ENCODE measurements around the gene ARMH1.

Gene ARMH1

GRCh38 chr1:44675186-44675585, 672 bp downstream of the ARMH1 start:
- H3K9me3 Mint-ChIP-seq, result no peaks in the 10 kb centered on the region
- no peaks in the 10 kb centered on the region for H3K27me3 Mint-ChIP-seq
- peaks cover 17% of the 10 kb centered on the region for H3K4me1 Mint-ChIP-seq
- no peaks in the 10 kb centered on the region for H3K36me3 Mint-ChIP-seq
- H3K27ac Mint-ChIP-seq, result no peak overlapping the region
- peak overlapping the region; percentile 86 for H3K4me3 Mint-ChIP-seq

DNA sequence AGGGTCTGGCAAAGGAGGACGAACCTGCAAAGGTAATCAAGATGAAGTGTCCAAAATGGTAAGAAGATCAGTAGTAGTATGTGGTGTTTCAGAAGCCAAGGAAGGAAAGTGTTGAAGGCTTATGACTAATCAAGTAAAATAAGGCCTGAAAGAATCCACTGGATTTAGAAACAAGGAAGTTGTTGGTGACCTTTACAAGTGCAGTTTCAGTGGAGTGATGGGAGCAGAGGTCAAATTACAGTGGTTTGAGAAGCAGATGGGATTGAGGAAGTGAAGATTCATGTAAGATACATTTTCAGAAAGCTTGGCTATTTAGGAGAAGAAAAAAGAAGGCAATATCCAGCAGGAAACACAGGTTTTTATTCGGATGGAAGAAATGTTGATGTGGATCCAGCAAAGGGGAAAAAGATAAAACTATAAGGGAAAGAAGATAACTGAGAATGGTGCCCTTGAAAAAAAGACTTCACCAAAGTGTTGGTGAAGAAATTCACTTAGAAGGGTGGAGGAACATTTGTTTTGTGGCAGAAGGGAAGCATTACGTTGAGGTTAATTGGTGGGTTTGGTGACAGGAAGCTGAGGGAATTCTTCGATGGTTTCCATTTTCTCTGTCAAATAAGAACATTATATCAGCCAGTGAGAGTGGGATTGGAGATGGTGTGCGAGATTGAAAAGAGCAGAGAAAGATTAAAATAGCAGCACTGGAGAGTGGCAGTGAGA, 2.1 kb downstream of the ARMH1 start:
- Mint-ChIP-seq H3K36me3 (no peaks in the 10 kb centered on the region), H3K4me3 (no peak overlapping the region), H3K9me3 (no peaks in the 10 kb centered on the region), H3K27ac (no peak overlapping the region), H3K27me3 (no peaks in the 10 kb centered on the region), H3K4me1 (peaks cover 17% of the 10 kb centered on the region)

- peaks cover 12% of the 10 kb centered on the region for H3K4me1 Mint-ChIP-seq
- H3K27me3 Mint-ChIP-seq, result no peaks in the 10 kb centered on the region
- no peaks in the 10 kb centered on the region for H3K9me3 Mint-ChIP-seq
- H3K4me3 Mint-ChIP-seq, result no peak overlapping the region
- no peak overlapping the region for H3K27ac Mint-ChIP-seq
- H3K36me3 Mint-ChIP-seq, result no peaks in the 10 kb centered on the region
These were observed 2.8 kb downstream of the ARMH1 start for GRCh38 chr1:44677201-44677766.

DNA sequence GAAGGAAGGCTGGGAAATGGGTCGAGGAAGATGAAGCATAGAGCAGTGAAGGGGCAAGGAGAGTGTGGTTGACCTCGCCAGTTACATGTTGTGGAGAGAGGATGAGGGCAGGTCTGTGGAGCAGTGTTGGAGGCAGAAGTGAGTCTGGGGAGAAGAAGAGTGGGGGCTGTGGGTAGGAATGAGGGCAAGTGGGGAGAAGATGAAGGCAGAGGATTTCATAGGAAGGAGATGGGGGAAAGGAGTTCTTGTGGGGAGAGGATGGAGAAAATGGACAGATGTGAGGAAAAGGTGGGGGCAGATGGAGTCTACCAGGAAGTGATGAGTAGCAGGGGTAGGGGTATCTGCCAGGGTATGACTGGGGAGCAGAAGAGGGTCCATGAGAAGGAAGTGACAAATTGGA, 3.6 kb downstream of the ARMH1 start:
- Mint-ChIP-seq H3K4me3 (no peak overlapping the region), H3K27ac (no peak overlapping the region), H3K27me3 (no peaks in the 10 kb centered on the region), H3K36me3 (no peaks in the 10 kb centered on the region), H3K9me3 (no peaks in the 10 kb centered on the region), H3K4me1 (peaks cover 8% of the 10 kb centered on the region)

- H3K27ac Mint-ChIP-seq, result no peak overlapping the region
- H3K4me1 Mint-ChIP-seq, result peaks cover 3% of the 10 kb centered on the region
- no peaks in the 10 kb centered on the region for H3K27me3 Mint-ChIP-seq
- no peaks in the 10 kb centered on the region for H3K9me3 Mint-ChIP-seq
- H3K4me3 Mint-ChIP-seq, result no peak overlapping the region
- H3K36me3 Mint-ChIP-seq, result no peaks in the 10 kb centered on the region
These were observed 4.1 kb downstream of the ARMH1 start for GRCh38 chr1:44678626-44679025.

DNA sequence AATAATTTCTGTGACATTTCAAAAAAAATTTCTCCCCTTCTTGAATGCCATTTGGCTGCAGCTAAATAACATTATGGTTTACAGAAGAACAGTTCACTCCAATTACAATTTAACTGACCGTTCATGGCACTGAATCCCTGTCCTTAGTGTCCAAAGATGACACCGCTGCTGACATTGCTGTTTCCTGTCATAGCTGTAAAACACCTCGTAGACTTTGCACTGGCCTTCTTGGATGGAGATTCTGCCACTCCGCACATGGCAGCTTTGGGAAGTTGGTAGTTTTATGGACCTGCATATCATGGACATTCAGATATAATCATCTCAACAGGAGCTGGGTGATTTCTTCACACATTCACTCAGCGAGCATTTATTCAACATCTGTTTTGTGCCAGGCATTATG, 5.0 kb downstream of the ARMH1 start:
- no peaks in the 10 kb centered on the region for H3K36me3 Mint-ChIP-seq
- H3K4me1 Mint-ChIP-seq, result peaks cover 2% of the 10 kb centered on the region
- H3K27me3 Mint-ChIP-seq, result no peaks in the 10 kb centered on the region
- H3K9me3 Mint-ChIP-seq, result no peaks in the 10 kb centered on the region
- H3K4me3 Mint-ChIP-seq, result no peak overlapping the region
- no peak overlapping the region for H3K27ac Mint-ChIP-seq

GRCh38 chr1:44681905-44682882, 7.7 kb downstream of the ARMH1 start:
- H3K4me1 Mint-ChIP-seq, result peaks cover 4% of the 10 kb centered on the region
- H3K27ac Mint-ChIP-seq, result no peak overlapping the region
- H3K4me3 Mint-ChIP-seq, result no peak overlapping the region
- H3K27me3 Mint-ChIP-seq, result no peaks in the 10 kb centered on the region
- H3K36me3 Mint-ChIP-seq, result no peaks in the 10 kb centered on the region
- H3K9me3 Mint-ChIP-seq, result no peaks in the 10 kb centered on the region

GRCh38 chr1:44682883-44683265, 8.4 kb downstream of the ARMH1 start:
- Mint-ChIP-seq H3K9me3 (no peaks in the 10 kb centered on the region), H3K4me1 (peaks cover 4% of the 10 kb centered on the region), H3K4me3 (no peak overlapping the region), H3K27me3 (no peaks in the 10 kb centered on the region), H3K27ac (no peak overlapping the region), H3K36me3 (no peaks in the 10 kb centered on the region)

DNA sequence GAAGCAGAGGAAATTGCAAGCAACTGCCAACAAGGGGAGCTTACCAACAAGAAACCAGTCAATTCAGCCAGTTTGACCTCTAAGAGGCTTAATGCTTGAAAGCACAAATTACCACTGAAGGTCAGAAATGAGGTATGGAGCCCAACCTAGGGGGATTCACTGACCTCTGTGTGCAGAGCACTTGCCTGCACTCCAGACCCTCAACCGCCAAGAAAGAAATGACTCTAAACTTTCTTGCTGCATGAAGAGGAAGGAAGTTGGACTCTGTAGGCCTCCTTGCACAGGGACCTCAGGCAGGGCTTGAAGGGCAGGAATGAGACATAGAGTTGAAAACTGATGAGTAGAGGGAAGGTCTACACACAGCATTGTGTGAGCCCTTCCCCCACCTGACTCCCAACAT, 10.0 kb downstream of the ARMH1 start:
- H3K27me3 Mint-ChIP-seq, result no peaks in the 10 kb centered on the region
- H3K4me3 Mint-ChIP-seq, result no peak overlapping the region
- no peak overlapping the region for H3K27ac Mint-ChIP-seq
- no peaks in the 10 kb centered on the region for H3K9me3 Mint-ChIP-seq
- peaks cover 4% of the 10 kb centered on the region for H3K4me1 Mint-ChIP-seq
- no peaks in the 10 kb centered on the region for H3K36me3 Mint-ChIP-seq

GRCh38 chr1:44685218-44685617, 10.7 kb downstream of the ARMH1 start:
- no peak overlapping the region for H3K27ac Mint-ChIP-seq
- no peak overlapping the region for H3K4me3 Mint-ChIP-seq
- no peaks in the 10 kb centered on the region for H3K27me3 Mint-ChIP-seq

GRCh38 chr1:44685881-44686280, 11.4 kb downstream of the ARMH1 start:
- no peak overlapping the region for H3K27ac Mint-ChIP-seq
- H3K9me3 Mint-ChIP-seq, result no peaks in the 10 kb centered on the region
- no peaks in the 10 kb centered on the region for H3K36me3 Mint-ChIP-seq
- H3K4me1 Mint-ChIP-seq, result peaks cover 4% of the 10 kb centered on the region
- H3K4me3 Mint-ChIP-seq, result no peak overlapping the region
- no peaks in the 10 kb centered on the region for H3K27me3 Mint-ChIP-seq

More at GRCh38 chr1:44685218-44685617, 10.7 kb downstream of the ARMH1 start:
- no peaks in the 10 kb centered on the region for H3K9me3 Mint-ChIP-seq
- H3K36me3 Mint-ChIP-seq, result no peaks in the 10 kb centered on the region
- peaks cover 4% of the 10 kb centered on the region for H3K4me1 Mint-ChIP-seq

DNA sequence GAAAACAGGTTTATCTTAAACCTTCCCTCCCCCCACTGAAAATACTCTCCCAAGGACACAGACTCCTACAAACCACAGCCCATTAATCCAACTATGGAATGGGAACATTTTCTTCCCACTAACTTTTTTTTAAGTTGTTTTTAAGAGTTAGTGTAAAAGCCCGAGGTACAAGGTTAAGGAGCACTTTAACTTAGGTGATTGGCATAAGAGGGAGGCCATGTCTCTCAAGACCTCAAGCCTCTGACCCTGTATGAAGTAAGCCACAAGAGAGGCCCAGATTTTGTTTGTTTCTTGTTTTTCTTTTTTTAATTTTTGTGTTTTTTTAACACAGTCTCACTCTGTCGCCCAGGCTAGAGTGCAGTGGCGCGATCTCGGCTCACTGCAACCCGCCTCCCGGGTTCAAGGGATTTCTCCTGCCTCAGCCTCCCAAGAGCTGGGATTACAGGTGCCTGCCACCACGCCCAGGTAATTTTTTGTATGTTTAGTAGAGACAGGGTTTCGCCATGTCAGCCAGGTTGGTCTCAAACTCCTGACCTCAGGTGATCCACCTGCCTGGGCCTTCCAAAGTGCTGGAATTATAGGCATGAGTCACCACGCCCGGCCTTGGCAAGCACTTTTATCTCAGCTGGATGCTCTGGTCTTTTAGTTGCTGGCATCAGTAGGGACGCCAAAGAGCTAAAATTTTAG, 14.4 kb downstream of the ARMH1 start:
- Mint-ChIP-seq H3K27me3 (no peaks in the 10 kb centered on the region), H3K4me1 (peaks cover 8% of the 10 kb centered on the region), H3K27ac (no peak overlapping the region), H3K4me3 (no peak overlapping the region), H3K36me3 (peaks cover 2% of the 10 kb centered on the region), H3K9me3 (no peaks in the 10 kb centered on the region)

GRCh38 chr1:44689447-44689765, 14.9 kb downstream of the ARMH1 start:
- no peak overlapping the region for H3K27ac Mint-ChIP-seq
- H3K27me3 Mint-ChIP-seq, result no peaks in the 10 kb centered on the region
- peaks cover 2% of the 10 kb centered on the region for H3K36me3 Mint-ChIP-seq
- no peaks in the 10 kb centered on the region for H3K9me3 Mint-ChIP-seq
- peaks cover 6% of the 10 kb centered on the region for H3K4me1 Mint-ChIP-seq
- no peak overlapping the region for H3K4me3 Mint-ChIP-seq

DNA sequence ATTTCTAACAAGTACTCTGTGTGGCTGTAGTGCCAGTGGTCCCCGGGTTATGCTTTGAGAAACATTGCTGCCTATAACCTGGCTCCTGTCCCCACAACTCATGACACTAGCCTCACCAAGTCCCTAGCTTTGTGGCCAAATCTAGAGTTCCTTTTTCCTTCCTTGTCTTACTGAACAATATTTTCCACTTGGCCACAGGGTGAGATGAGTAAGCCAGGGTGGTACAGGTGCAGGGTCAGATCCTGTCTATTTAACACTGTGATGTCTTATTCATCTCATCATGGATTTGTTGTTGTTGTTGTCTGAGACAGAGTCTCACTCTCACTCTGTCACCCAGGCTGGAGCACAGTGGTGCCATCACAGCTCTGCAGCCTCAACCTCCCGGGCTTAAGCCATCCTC, 18.6 kb downstream of the ARMH1 start:
- Mint-ChIP-seq H3K36me3 (peaks cover 2% of the 10 kb centered on the region), H3K27me3 (no peaks in the 10 kb centered on the region), H3K27ac (no peak overlapping the region), H3K4me3 (no peak overlapping the region), H3K9me3 (no peaks in the 10 kb centered on the region), H3K4me1 (peaks cover 28% of the 10 kb centered on the region)

DNA sequence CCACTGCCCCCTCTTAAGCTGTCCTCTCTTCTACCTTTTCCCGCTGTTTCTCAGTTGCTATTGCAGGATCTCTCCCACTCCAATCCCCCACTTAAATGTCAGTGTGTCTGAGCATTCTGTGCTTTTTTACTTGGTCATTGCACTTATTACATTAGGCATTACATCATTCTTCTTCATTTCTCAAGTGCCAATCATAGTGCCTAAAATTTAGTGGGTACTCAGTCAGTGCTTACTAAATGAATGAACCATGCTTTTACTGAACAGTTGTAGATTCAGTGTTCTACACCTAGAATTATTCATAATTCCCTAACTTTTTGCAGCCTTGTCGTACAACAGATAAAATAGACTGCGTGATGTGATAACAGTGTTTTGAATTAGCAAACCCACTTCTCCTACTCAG, 19.4 kb downstream of the ARMH1 start:
- Mint-ChIP-seq H3K9me3 (no peaks in the 10 kb centered on the region), H3K4me3 (no peak overlapping the region), H3K4me1 (peaks cover 28% of the 10 kb centered on the region), H3K36me3 (peaks cover 2% of the 10 kb centered on the region), H3K27me3 (no peaks in the 10 kb centered on the region), H3K27ac (no peak overlapping the region)
